Mammary epithelial cell (primary cell): ENCODE data around the gene CBX3.

Experiments used
- EZH2 ChIP-seq: IDR thresholded peaks from 2 replicates; pipeline ENCODE4 v1.6.1; 2012; ENCODE audit warnings: low read length, inconsistent platforms, borderline replicate concordance
- TF ChIP-seq, protein P1 (sequence below), 2 donors: IDR thresholded peaks in 1 of 2; conservative IDR thresholded peaks in 1 of 2; 2 replicates each; pipeline ENCODE4 v1.5.1; 2011 to 2012; ENCODE audit warnings: inconsistent platforms in 2 of 2, low read length in 2 of 2, mild to moderate bottlenecking in 2 of 2, control low read depth in 1 of 2, low read depth in 1 of 2; ENCODE audit not compliant: insufficient read depth in 1 of 2; ENCODE audit errors: extremely low read depth in 1 of 2

DNA sequence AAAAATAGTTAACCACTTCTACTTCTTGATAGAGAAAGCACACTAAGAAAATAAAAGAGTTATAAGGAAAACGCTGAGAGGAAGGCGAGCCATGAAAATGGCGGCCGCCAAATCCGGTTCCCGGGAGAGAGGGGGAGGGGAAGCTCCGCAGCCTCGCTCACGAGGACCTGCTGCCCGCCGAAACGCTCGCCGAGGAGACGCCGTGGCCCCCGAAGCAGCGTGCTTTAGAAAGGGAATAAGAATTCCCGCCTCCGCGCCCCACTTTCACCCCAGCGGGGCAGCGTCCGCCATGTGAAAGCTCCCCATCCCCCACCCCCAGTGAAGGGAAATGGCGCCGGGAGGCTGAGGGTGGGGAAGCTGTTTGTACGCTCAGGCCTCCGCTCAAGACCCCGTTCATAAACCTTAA lies 1.5 kb upstream of the CBX3 start:
- TF ChIP-seq, protein P1, sequence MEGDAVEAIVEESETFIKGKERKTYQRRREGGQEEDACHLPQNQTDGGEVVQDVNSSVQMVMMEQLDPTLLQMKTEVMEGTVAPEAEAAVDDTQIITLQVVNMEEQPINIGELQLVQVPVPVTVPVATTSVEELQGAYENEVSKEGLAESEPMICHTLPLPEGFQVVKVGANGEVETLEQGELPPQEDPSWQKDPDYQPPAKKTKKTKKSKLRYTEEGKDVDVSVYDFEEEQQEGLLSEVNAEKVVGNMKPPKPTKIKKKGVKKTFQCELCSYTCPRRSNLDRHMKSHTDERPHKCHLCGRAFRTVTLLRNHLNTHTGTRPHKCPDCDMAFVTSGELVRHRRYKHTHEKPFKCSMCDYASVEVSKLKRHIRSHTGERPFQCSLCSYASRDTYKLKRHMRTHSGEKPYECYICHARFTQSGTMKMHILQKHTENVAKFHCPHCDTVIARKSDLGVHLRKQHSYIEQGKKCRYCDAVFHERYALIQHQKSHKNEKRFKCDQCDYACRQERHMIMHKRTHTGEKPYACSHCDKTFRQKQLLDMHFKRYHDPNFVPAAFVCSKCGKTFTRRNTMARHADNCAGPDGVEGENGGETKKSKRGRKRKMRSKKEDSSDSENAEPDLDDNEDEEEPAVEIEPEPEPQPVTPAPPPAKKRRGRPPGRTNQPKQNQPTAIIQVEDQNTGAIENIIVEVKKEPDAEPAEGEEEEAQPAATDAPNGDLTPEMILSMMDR (conservative IDR thresholded peaks at IDR 0.05 in 1 of 2, IDR thresholded peaks at IDR 0.05 in 1 of 2; ENCODE audit: extremely low read depth in 1 of 2, insufficient read depth in 1 of 2, low read depth in 1 of 2, low read length in 2 of 2) = no peak
- no peak for TF ChIP-seq EZH2
